HG02884 (cell line): Measurements from ENCODE around the gene GBP1.
"Not testable (repeated sequence)": the region's sequence is repeated elsewhere in the genome, so short reads cannot be mapped to it uniquely, and the experiment has no call there.

Experiments used
- ATAC-seq: cut with Tn5 transposase; IDR thresholded peaks from one replicate; pipeline ENCODE4 v1.9.1; 2021; ENCODE audit warnings: mild to moderate bottlenecking, moderate library complexity; ENCODE audit not compliant: unreplicated experiment

Gene GBP1

GRCh38 chr1:89051955-89052312 lies 13.1 kb downstream of the GBP1 start:
- ATAC-seq: no peak

GRCh38 chr1:89051300-89051954 lies 13.6 kb downstream of the GBP1 start:
- ATAC-seq: no peak

- no peak for ATAC-seq
Observed at GRCh38 chr1:89050649-89051033, 14.4 kb downstream of the GBP1 start.

GRCh38 chr1:89049901-89050648 lies 14.9 kb downstream of the GBP1 start:
- not testable (repeated sequence) for ATAC-seq

- ATAC-seq: not testable (repeated sequence)
Observed at GRCh38 chr1:89049187-89049586, 15.8 kb downstream of the GBP1 start.

GRCh38 chr1:89047734-89048133 lies 17.3 kb downstream of the GBP1 start:
- no peak for ATAC-seq

GRCh38 chr1:89046318-89047183 lies 18.5 kb downstream of the GBP1 start:
- peak; percentile 61 for ATAC-seq

GRCh38 chr1:89044970-89045721 lies 19.9 kb downstream of the GBP1 start:
- ATAC-seq: no peak

- ATAC-seq: no peak
Observed at GRCh38 chr1:89043940-89044339, 21.1 kb downstream of the GBP1 start.

- ATAC-seq: no peak
Observed at GRCh38 chr1:89042491-89042890, 22.5 kb downstream of the GBP1 start.

- ATAC-seq: no peak
Observed at GRCh38 chr1:89041721-89042120, 23.3 kb downstream of the GBP1 start.

GRCh38 chr1:89041119-89041641 lies 23.8 kb downstream of the GBP1 start:
- peak; percentile 98 for ATAC-seq

GRCh38 chr1:89040315-89040626 lies 24.7 kb downstream of the GBP1 start:
- ATAC-seq: no peak

GRCh38 chr1:89037186-89037585 lies 27.8 kb downstream of the GBP1 start:
- no peak for ATAC-seq

GRCh38 chr1:89035080-89035479 lies 29.9 kb downstream of the GBP1 start:
- ATAC-seq: no peak

GRCh38 chr1:89034004-89034403 lies 31.0 kb downstream of the GBP1 start:
- not testable (repeated sequence) for ATAC-seq

GRCh38 chr1:89029051-89029450 lies 36.0 kb downstream of the GBP1 start:
- ATAC-seq: not testable (repeated sequence)

GRCh38 chr1:89025928-89026327 lies 39.1 kb downstream of the GBP1 start:
- ATAC-seq: no peak

- ATAC-seq: no peak
Observed at GRCh38 chr1:89023026-89023425, 42.0 kb downstream of the GBP1 start.

- peak; percentile 81 for ATAC-seq
Observed at GRCh38 chr1:89022167-89022959, 42.6 kb downstream of the GBP1 start, which contains the start of gene GBP3. Gene GBP3, minus strand, starts transcription at chr1:89022866. Its CDS starts 2,145 bp downstream, at chr1:89020721.
